SK-N-MC (cell line): Measurements from ENCODE around the gene EHD3.

Experiments
- EZH2 ChIP-seq: fragments of 200-600 bp; sonication (generic); IDR thresholded peaks from one replicate; pipeline ENCODE4 v1.6.1; 2017; ENCODE audit warnings: antibody characterized with exemption
- FOXP2 ChIP-seq: optimal IDR thresholded peaks from 2 replicates; pipeline ENCODE3; 2011; ENCODE audit warnings: mild to moderate bottlenecking, moderate library complexity; ENCODE audit not compliant: insufficient read depth; ENCODE audit errors: extremely low read length, control extremely low read depth
- POLR2AphosphoS5 ChIP-seq: IDR thresholded peaks from 2 replicates; pipeline ENCODE4 v1.6.1; 2012; ENCODE audit warnings: mild to moderate bottlenecking, low read depth, low read length, borderline replicate concordance

DNA sequence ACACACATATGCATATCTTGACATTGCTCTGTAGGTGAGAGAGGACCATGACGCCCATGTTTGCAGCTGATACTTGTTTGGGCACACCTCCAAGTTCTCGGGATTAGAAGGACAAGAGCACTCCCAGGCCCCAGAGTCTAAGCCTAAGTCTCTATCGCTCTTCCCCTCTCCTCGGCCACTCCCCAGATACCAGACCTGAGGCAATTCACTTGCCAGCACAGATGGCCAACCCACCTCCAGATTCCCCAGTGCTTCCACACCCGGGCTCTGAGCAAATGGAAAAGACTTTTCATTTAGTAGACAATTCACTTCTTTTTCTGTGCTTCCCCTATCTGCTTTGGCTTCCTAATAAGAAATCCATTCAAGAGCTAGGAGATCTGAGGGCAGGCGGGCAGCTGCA is 32.9 kb downstream of the EHD3 start:
- TF ChIP-seq POLR2AphosphoS5 (no peak), EZH2 (no peak), FOXP2 (no peak)
